H9 (cell line): Measurements from ENCODE around the gene RBM4B. TPM values are rescaled to one million over a fixed set of nuclear protein-coding genes. Genes with fewer than 3 reads are reported as not detected.

ENCODE experiments used
- DNase-seq: peaks from one replicate; pipeline ENCODE4 v3.0.0-alpha.2; 2017
- H2AFZ ChIP-seq: one replicate; pipeline ENCODE4 v1.6.1; 2013; ENCODE audit warnings: mild to moderate bottlenecking, low read length, control low read depth, moderate library complexity
- H2AK5ac ChIP-seq: 2 replicates; pipeline ENCODE4 v1.6.1; 2013; ENCODE audit warnings: low read length, control low read depth, mixed read lengths; ENCODE audit not compliant: insufficient read length
- H2BK120ac ChIP-seq: one replicate; pipeline ENCODE4 v1.6.1; 2013; ENCODE audit warnings: low read depth, mild to moderate bottlenecking, low read length, control low read depth, inconsistent platforms; ENCODE audit not compliant: poor library complexity, severe bottlenecking
- H2BK12ac ChIP-seq: 2 replicates; pipeline ENCODE4 v1.6.1; 2013; ENCODE audit warnings: low read length, control low read depth, mixed read lengths, low read depth; ENCODE audit not compliant: insufficient read length
- H2BK15ac ChIP-seq: 2 replicates; pipeline ENCODE4 v1.6.1; 2013; ENCODE audit warnings: low read depth, low read length, control low read depth
- H2BK20ac ChIP-seq: one replicate; pipeline ENCODE4 v1.6.1; 2013; ENCODE audit warnings: low read depth, mild to moderate bottlenecking, low read length, control low read depth, inconsistent platforms; ENCODE audit not compliant: poor library complexity, severe bottlenecking
- H2BK5ac ChIP-seq: 2 replicates; pipeline ENCODE4 v1.6.1; 2013; ENCODE audit warnings: low read length, control low read depth, mixed read lengths; ENCODE audit not compliant: insufficient read length
- H3K14ac ChIP-seq: 2 replicates; pipeline ENCODE4 v1.6.1; 2013; ENCODE audit warnings: low read length, control low read depth; ENCODE audit not compliant: insufficient read depth
- H3K18ac ChIP-seq: 2 replicates; pipeline ENCODE4 v1.6.1; 2013; ENCODE audit warnings: low read depth, mild to moderate bottlenecking, mixed read lengths, low read length, control low read depth; ENCODE audit not compliant: insufficient read length
- H3K23ac ChIP-seq: 2 replicates; pipeline ENCODE4 v1.6.1; 2013; ENCODE audit warnings: low read length, control low read depth, mixed read lengths, low read depth; ENCODE audit not compliant: insufficient read length
- H3K23me2 ChIP-seq: 2 replicates; pipeline ENCODE4 v1.6.1; 2013; ENCODE audit warnings: low read depth, mild to moderate bottlenecking, mixed read lengths, low read length, control low read depth; ENCODE audit not compliant: insufficient read length, poor library complexity, severe bottlenecking
- H3K27ac ChIP-seq: 2 replicates; pipeline ENCODE4 v1.5.1; 2013; ENCODE audit warnings: low read length, control low read depth, mixed read lengths, low read depth; ENCODE audit not compliant: insufficient read length
- H3K27me3 ChIP-seq: 2 replicates; pipeline ENCODE4 v1.6.1; 2013; ENCODE audit warnings: low read length, control low read depth, inconsistent platforms; ENCODE audit not compliant: insufficient read depth
- H3K4ac ChIP-seq: 2 replicates; pipeline ENCODE4 v1.6.1; 2013; ENCODE audit warnings: low read depth, mild to moderate bottlenecking, control low read depth, inconsistent platforms, low read length, moderate library complexity
- H3K4me1 ChIP-seq: 2 replicates; pipeline ENCODE4 v1.6.1; 2013; ENCODE audit warnings: low read length, control low read depth, inconsistent platforms; ENCODE audit not compliant: insufficient read depth
- H3K4me2 ChIP-seq: 2 replicates; pipeline ENCODE4 v1.6.1; 2013; ENCODE audit warnings: low read length, control low read depth, mixed read lengths; ENCODE audit not compliant: insufficient read length, insufficient read depth
- H3K56ac ChIP-seq: 2 replicates; pipeline ENCODE4 v1.6.1; 2013; ENCODE audit warnings: low read depth, mild to moderate bottlenecking, mixed read lengths, low read length, control low read depth; ENCODE audit not compliant: insufficient read length
- H3K79me1 ChIP-seq: 2 replicates; pipeline ENCODE4 v1.6.1; 2013; ENCODE audit warnings: low read depth, mild to moderate bottlenecking, moderate library complexity, low read length, control low read depth, inconsistent platforms; ENCODE audit not compliant: insufficient read depth, poor library complexity, severe bottlenecking
- H3K79me2 ChIP-seq: 2 replicates; pipeline ENCODE4 v1.6.1; 2013; ENCODE audit warnings: low read length, control low read depth, inconsistent platforms; ENCODE audit not compliant: insufficient read depth
- H3K9ac ChIP-seq: 2 replicates; pipeline ENCODE4 v1.6.1; 2013; ENCODE audit warnings: low read length, control low read depth, mixed read lengths; ENCODE audit not compliant: insufficient read length; ENCODE audit errors: extremely low read depth
- H3K9me3 ChIP-seq: one replicate; pipeline ENCODE4 v1.6.1; 2013; ENCODE audit warnings: low read depth, low read length, inconsistent platforms; ENCODE audit not compliant: control insufficient read depth
- H3T11ph ChIP-seq: one replicate; pipeline ENCODE4 v1.6.1; 2013; ENCODE audit warnings: mild to moderate bottlenecking, low read length, control low read depth, inconsistent platforms
- H4K20me1 ChIP-seq: one replicate; pipeline ENCODE4 v1.6.1; 2013; ENCODE audit not compliant: control insufficient read depth, insufficient read length, insufficient read depth
- H4K5ac ChIP-seq: 2 replicates; pipeline ENCODE4 v1.6.1; 2013; ENCODE audit warnings: low read depth, mild to moderate bottlenecking, mixed read lengths, low read length, control low read depth; ENCODE audit not compliant: insufficient read length
- H4K8ac ChIP-seq: replicated peaks from 2 replicates; pipeline ENCODE4 v1.6.1; 2013; ENCODE audit warnings: low read length, control low read depth, mixed read lengths, low read depth; ENCODE audit not compliant: insufficient read length
- H4K91ac ChIP-seq: 2 replicates; pipeline ENCODE4 v1.6.1; 2013; ENCODE audit warnings: low read depth, mild to moderate bottlenecking, moderate library complexity, mixed read lengths, low read length, control low read depth; ENCODE audit not compliant: insufficient read length
- H3K27ac Mint-ChIP-seq, 3 experiments: 2 replicates in 2 of 3; 3 replicates in 1 of 3; pipeline ENCODE4 v1.8.0; 2020 to 2021; ENCODE audit warnings: mixed read lengths in 3 of 3, mild to moderate bottlenecking in 1 of 3, moderate library complexity in 1 of 3
- H3K27me3 Mint-ChIP-seq: 2 replicates; pipeline ENCODE4 v1.8.0; 2021; ENCODE audit warnings: low read depth, mild to moderate bottlenecking, moderate library complexity, mixed read lengths
- H3K36me3 Mint-ChIP-seq, 3 experiments: 2 replicates in 2 of 3; 3 replicates in 1 of 3; pipeline ENCODE4 v1.8.0; 2020 to 2021; ENCODE audit warnings: low read depth in 3 of 3, mixed read lengths in 3 of 3; ENCODE audit not compliant: insufficient read depth in 1 of 3
- H3K4me1 Mint-ChIP-seq, 2 experiments: 2 replicates each; pipeline ENCODE4 v1.8.0; 2020; ENCODE audit warnings: mixed read lengths in 2 of 2
- H3K4me3 Mint-ChIP-seq, 2 experiments: 2 replicates in 1 of 2; 3 replicates in 1 of 2; pipeline ENCODE4 v1.8.0; 2020 to 2021; ENCODE audit warnings: mild to moderate bottlenecking in 2 of 2, mixed read lengths in 2 of 2, moderate library complexity in 1 of 2
- H3K9me3 Mint-ChIP-seq, 2 experiments: 2 replicates in 1 of 2; 3 replicates in 1 of 2; pipeline ENCODE4 v1.8.0; 2020; ENCODE audit warnings: mild to moderate bottlenecking in 2 of 2, mixed read lengths in 2 of 2, moderate library complexity in 1 of 2
- WGBS: extraction: QIAGEN DNeasy Blood & Tissue Kit; methylation state at CpG from one replicate; pipeline ENCODE4 v1.1.7; 2013; ENCODE audit warnings: missing lambda C conversion rate, low lambda C conversion rate, mixed read lengths; ENCODE audit not compliant: insufficient read length; ENCODE audit errors: extremely low coverage; 5-methylcytosine and 5-hydroxymethylcytosine counted together
- total RNA-seq: library from RNA; stranded (reverse); gene quantifications from 2 replicates; pipeline ENCODE4 v1.2.1, GENCODE V29; 2021
- TF ChIP-seq, protein P1 (sequence below): fragments of 200-600 bp; sonication (generic); conservative IDR thresholded peaks from 3 replicates; pipeline ENCODE4 v1.8.0; 2021; ENCODE audit warnings: antibody characterized with exemption, mild to moderate bottlenecking

Gene RBM4B
- total RNA-seq, 1 experiment from 2014 or later: 34.0 TPM

DNA sequence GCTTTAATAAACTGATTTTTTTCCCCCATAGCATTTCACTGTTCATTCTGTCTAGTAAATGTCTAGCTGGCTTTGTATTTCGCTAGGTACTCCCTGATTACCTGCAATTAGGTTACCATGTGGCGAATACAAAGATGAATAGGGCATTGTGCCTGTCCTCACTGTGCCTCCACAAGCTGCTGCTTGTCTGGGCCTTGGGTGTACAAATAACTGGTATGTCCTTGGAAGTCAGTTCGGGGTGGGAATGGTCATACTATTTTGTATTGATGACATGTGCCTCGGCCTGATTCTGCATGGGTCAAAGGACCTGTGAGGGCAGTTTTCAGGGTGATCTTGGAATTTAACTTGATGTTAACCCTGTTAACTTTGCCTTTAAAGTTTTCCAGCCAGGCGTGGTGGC is 27.8 kb downstream of the RBM4B start:
- Histone ChIP-seq H3K79me1 (peaks cover 12% of the 10 kb centered on the region), H2AFZ (no peak overlapping the region), H2BK12ac (no peak overlapping the region), H3K14ac (no peak overlapping the region), H3K27ac (no peak overlapping the region), H3K23me2 (no peaks in the 10 kb centered on the region), H2BK20ac (no peak overlapping the region), H3K4ac (no peak overlapping the region), H2BK5ac (no peak overlapping the region), H2AK5ac (no peak overlapping the region), H3T11ph (no peak overlapping the region), H3K79me2 (peaks cover 18% of the 10 kb centered on the region), H3K9ac (no peak overlapping the region), H4K8ac (no peak overlapping the region), H2BK15ac (no peak overlapping the region), H3K4me2 (no peak overlapping the region), H3K9me3 (no peaks in the 10 kb centered on the region), H3K27me3 (no peaks in the 10 kb centered on the region), H4K91ac (no peak overlapping the region), H3K18ac (no peak overlapping the region), H3K4me1 (no peaks in the 10 kb centered on the region), H4K5ac (no peak overlapping the region), H2BK120ac (no peak overlapping the region), H4K20me1 (no peaks in the 10 kb centered on the region), H3K56ac (no peak overlapping the region), H3K23ac (no peak overlapping the region)
- Mint-ChIP-seq H3K4me1 (peaks cover 15% of the 10 kb centered on the region in 2 experiments), H3K27me3 (no peaks in the 10 kb centered on the region; the same call in 1 of the 2 replicates), H3K4me3 (no peak overlapping the region), H3K27ac (0 out of 7 replicates have a peak overlapping the region, but pooled peaks of 1 of the 3 experiments have one; percentile 40), H3K36me3 (peaks cover 66 to 82% (median 81%) of the 10 kb centered on the region in 3 experiments), H3K9me3 (no peaks in the 10 kb centered on the region)
- DNase-seq: no peak
- WGBS: no CpG with 5 or more reads among the region's 5 CpGs
- TF ChIP-seq, protein P1, sequence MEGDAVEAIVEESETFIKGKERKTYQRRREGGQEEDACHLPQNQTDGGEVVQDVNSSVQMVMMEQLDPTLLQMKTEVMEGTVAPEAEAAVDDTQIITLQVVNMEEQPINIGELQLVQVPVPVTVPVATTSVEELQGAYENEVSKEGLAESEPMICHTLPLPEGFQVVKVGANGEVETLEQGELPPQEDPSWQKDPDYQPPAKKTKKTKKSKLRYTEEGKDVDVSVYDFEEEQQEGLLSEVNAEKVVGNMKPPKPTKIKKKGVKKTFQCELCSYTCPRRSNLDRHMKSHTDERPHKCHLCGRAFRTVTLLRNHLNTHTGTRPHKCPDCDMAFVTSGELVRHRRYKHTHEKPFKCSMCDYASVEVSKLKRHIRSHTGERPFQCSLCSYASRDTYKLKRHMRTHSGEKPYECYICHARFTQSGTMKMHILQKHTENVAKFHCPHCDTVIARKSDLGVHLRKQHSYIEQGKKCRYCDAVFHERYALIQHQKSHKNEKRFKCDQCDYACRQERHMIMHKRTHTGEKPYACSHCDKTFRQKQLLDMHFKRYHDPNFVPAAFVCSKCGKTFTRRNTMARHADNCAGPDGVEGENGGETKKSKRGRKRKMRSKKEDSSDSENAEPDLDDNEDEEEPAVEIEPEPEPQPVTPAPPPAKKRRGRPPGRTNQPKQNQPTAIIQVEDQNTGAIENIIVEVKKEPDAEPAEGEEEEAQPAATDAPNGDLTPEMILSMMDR: no peak
